NT2/D1 (cell line): Measurements from ENCODE around the gene GPR39.

Source experiments
- SUZ12 ChIP-seq: IDR thresholded peaks from 2 replicates; pipeline ENCODE4 v1.6.1; 2011; ENCODE audit not compliant: insufficient read length, insufficient read depth; ENCODE audit errors: extremely low read depth
- YY1 ChIP-seq: IDR thresholded peaks from 2 replicates; pipeline ENCODE4 v1.6.1; 2011; ENCODE audit not compliant: insufficient read length, insufficient read depth
- ZNF274 ChIP-seq: IDR thresholded peaks from 2 replicates; pipeline ENCODE4 v1.6.1; 2011; ENCODE audit warnings: mild to moderate bottlenecking, low read depth, low read length

DNA sequence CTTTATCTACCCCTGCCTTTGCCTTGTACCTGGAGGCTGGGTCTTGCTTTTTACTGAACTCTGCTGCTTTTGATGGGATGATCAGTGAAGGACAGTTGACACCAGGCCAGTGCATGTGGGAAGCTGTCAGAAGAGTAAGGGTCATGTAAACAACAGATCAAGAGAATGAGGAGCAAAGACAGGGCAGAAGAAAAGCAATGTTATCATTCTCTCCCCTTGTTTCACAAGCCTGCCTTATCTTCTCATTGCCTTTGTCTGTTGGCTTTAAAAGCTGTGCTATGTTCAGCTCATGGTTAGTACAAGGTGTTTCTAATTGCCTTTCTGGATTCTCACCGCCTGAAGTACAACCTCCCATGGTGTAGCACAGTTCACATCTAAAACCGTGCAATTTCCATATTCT, 225.8 kb downstream of the GPR39 start:
- no peak for TF ChIP-seq ZNF274
- TF ChIP-seq YY1 = no peak
- TF ChIP-seq SUZ12 = no peak
